Measurements from ENCODE around the gene ARHGAP1. TPM values are rescaled to one million over a fixed set of nuclear protein-coding genes. Genes with fewer than 3 reads are reported as not detected.

The ARHGAP1 gene
- total RNA-seq, 2 donors from 2014 or later, result 88.1 to 117 TPM

DNA sequence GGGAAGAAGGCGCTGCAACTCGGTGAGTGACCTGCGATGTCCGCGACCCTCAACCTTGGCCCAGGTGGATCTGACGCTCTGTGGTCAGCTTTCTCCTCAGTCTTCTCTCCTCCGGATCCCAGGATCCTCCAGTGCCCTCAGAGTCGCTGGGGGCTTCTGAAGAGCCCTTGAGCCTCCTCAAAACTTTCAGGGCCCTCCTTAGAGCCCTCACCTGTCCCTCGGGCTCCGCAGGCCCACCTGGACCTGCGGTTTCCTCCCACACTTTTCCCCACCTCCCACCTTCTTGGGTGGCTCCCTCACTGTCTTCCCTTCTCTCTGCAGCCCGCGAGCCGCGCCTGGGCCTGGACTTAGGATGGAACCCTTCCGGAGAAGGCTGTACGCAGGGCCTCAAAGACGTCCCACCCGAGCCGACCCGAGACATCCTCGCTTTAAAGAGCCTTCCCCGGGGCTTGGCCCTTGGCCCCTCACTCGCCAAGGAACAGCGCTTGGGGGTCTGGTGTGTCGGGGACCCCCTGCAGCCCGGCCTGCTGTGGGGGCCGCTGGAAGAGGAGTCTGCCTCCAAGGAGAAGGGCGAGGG, 747 bp upstream of the ARHGAP1 start:
- H3K36me3 ChIP-seq, result peaks cover 41% of the 10 kb centered on the region

DNA sequence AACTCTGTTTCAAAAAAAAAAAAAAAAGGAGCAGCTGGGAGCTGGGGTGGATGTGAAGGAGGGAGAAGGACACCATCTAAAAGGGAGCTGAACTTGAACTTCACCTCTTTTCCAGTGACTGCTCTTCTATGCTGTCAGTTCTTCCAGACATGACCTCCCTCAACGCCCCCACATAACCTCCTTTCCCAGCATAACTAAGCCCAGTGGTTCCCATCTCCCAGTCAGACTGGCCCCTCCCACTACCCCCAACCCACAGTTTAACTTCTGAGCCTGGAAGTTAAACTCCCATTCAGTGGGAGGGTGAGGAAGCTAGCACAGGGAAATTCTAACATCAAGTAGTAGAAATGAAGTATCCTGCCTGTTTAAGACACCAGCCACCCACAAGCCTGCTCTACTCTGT, 1.8 kb downstream of the ARHGAP1 start:
- peak overlapping the region; percentile 94 to 96 for H3K27ac ChIP-seq

More for the DNA sequence above, 747 bp upstream of the ARHGAP1 start:
- H3K4me1 ChIP-seq, result peaks cover 0 to 58% of the 10 kb centered on the region in 2 donors
- TF ChIP-seq, protein P1, sequence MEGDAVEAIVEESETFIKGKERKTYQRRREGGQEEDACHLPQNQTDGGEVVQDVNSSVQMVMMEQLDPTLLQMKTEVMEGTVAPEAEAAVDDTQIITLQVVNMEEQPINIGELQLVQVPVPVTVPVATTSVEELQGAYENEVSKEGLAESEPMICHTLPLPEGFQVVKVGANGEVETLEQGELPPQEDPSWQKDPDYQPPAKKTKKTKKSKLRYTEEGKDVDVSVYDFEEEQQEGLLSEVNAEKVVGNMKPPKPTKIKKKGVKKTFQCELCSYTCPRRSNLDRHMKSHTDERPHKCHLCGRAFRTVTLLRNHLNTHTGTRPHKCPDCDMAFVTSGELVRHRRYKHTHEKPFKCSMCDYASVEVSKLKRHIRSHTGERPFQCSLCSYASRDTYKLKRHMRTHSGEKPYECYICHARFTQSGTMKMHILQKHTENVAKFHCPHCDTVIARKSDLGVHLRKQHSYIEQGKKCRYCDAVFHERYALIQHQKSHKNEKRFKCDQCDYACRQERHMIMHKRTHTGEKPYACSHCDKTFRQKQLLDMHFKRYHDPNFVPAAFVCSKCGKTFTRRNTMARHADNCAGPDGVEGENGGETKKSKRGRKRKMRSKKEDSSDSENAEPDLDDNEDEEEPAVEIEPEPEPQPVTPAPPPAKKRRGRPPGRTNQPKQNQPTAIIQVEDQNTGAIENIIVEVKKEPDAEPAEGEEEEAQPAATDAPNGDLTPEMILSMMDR (IDR thresholded peaks at IDR 0.05), result no peak
- DNase-seq (ENCODE audit: low spot score), result no peak
- H3K9me3 ChIP-seq, result no peaks in the 10 kb centered on the region
- H3K27ac ChIP-seq, result peak overlapping the region; percentile 94 to 96
- peak overlapping the region; percentile 79 to 93 for H3K4me3 ChIP-seq
- H3K27me3 ChIP-seq, result no peaks in the 10 kb centered on the region

DNA sequence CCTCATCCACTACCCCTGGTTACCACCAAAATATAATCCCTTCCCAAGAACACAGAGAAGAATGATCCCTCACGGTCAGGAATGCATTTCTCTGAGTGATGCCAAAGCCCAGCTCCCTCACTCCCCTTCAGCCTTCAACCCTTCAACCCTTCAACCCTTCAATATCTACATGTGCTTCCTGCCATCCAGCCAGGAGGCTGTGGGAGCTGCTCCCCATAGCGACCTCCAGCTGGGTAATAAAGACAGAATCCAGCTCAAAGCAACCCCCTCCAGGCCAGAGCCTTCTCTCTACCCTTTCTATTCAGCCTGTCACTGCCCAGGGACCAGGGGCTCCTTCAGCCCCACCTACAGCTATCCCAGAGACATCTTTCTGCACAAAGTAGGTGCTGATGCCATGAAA, 2.7 kb downstream of the ARHGAP1 start:
- Histone ChIP-seq H3K4me3 (no peak overlapping the region), H3K27ac (peak overlapping the region; percentile 94 to 96), H3K36me3 (peaks cover 37% of the 10 kb centered on the region), H3K4me1 (peaks cover 0 to 85% of the 10 kb centered on the region in 2 donors), H3K9me3 (no peaks in the 10 kb centered on the region), H3K27me3 (no peaks in the 10 kb centered on the region)
- no peak for DNase-seq (ENCODE audit: low spot score)
- TF ChIP-seq, protein P1 (IDR thresholded peaks at IDR 0.05), result no peak

More for the DNA sequence above, 1.8 kb downstream of the ARHGAP1 start:
- no peaks in the 10 kb centered on the region for H3K9me3 ChIP-seq
- no peak overlapping the region for H3K4me3 ChIP-seq
- DNase-seq (ENCODE audit: low spot score), result no peak
- H3K36me3 ChIP-seq, result peaks cover 39% of the 10 kb centered on the region
- no peaks in the 10 kb centered on the region for H3K27me3 ChIP-seq
- TF ChIP-seq, protein P1 (IDR thresholded peaks at IDR 0.05), result no peak
- peaks cover 0 to 84% of the 10 kb centered on the region in 2 donors for H3K4me1 ChIP-seq

DNA sequence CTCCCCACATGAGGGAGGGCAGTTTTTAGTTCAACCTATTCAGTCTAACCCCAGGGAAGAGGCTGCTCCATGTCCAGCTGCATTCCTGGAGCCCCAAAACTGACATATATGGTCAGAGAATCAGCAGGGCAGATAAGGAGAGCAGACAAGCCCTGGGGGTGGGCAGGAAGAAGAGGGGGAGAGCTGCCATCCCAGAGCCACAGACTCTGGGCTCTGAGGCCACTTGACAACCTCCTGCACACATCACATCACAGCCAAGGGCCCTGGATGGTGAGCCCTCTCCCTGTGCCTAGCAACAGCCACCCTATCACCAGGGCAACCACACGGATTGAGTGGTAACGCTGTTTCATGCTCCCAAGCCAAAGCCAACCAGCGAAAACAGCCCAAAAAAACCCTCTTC, 3.1 kb downstream of the ARHGAP1 start:
- DNase-seq (ENCODE audit: low spot score), result no peak
- Histone ChIP-seq H3K9me3 (no peaks in the 10 kb centered on the region), H3K36me3 (peaks cover 36% of the 10 kb centered on the region), H3K4me1 (peaks cover 0 to 81% of the 10 kb centered on the region in 2 donors), H3K4me3 (no peak overlapping the region), H3K27ac (peak overlapping the region; percentile 94 to 96), H3K27me3 (no peaks in the 10 kb centered on the region)
- TF ChIP-seq, protein P1 (IDR thresholded peaks at IDR 0.05), result no peak

DNA sequence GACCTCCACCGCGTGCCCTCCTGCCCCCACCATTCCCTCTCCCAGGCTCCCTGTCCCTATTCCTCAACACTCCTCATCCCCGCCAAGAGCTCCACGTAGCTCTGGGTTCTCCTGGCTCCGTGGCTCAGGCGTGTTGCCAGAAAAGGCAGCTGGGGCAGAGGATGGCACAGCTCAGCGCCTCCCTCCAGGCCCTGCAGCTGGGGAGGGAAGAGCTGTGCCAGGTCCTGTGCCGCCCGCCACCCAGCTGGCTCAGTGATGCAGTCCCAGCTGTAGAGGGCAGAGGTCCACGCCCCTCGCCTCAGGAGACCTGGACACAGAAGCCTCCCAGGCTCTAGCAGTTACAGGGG, 4.2 kb downstream of the ARHGAP1 start:
- TF ChIP-seq, protein P1 (IDR thresholded peaks at IDR 0.05), result peak in 1 of 2 donors; percentile 14
- no peak overlapping the region for H3K4me3 ChIP-seq
- DNase-seq (ENCODE audit: low spot score), result no peak
- no peaks in the 10 kb centered on the region for H3K9me3 ChIP-seq
- H3K27me3 ChIP-seq, result no peaks in the 10 kb centered on the region
- H3K36me3 ChIP-seq, result peaks cover 39% of the 10 kb centered on the region
- peaks cover 0 to 70% of the 10 kb centered on the region in 2 donors for H3K4me1 ChIP-seq
- H3K27ac ChIP-seq, result peak overlapping the region; percentile 94 to 96

Data from right atrium auricular region (tissue), 2 donors.